HG03103 (cell line): ENCODE data around the gene GAD1.

ENCODE experiments used
- ATAC-seq: cut with Tn5 transposase; IDR thresholded peaks from one replicate; pipeline ENCODE4 v1.9.1; 2021; ENCODE audit warnings: low read depth; ENCODE audit not compliant: unreplicated experiment

The GAD1 gene

GRCh38 chr2:170817093-170818035 lies 677 bp downstream of the GAD1 start:
- ATAC-seq: no peak

GRCh38 chr2:170818036-170818751 lies 1.5 kb downstream of the GAD1 start:
- no peak for ATAC-seq

GRCh38 chr2:170818752-170819470 lies 2.2 kb downstream of the GAD1 start:
- ATAC-seq: no peak

- ATAC-seq: no peak
Measured at GRCh38 chr2:170819680-170820664, 3.3 kb downstream of the GAD1 start.

- no peak for ATAC-seq
Measured at GRCh38 chr2:170820757-170821530, 4.3 kb downstream of the GAD1 start.

GRCh38 chr2:170821531-170822289 lies 5.0 kb downstream of the GAD1 start:
- no peak for ATAC-seq

- ATAC-seq: no peak
Measured at GRCh38 chr2:170822290-170823087, 5.8 kb downstream of the GAD1 start.

GRCh38 chr2:170823088-170823897 lies 6.6 kb downstream of the GAD1 start:
- ATAC-seq: no peak

- ATAC-seq: no peak
Measured at GRCh38 chr2:170823898-170824215, 7.2 kb downstream of the GAD1 start.

GRCh38 chr2:170824526-170825015 lies 7.9 kb downstream of the GAD1 start:
- no peak for ATAC-seq

- ATAC-seq: no peak
Measured at GRCh38 chr2:170827841-170828532, 11.3 kb downstream of the GAD1 start.

GRCh38 chr2:170828533-170828916 lies 11.8 kb downstream of the GAD1 start:
- ATAC-seq: no peak

GRCh38 chr2:170829036-170829435 lies 12.3 kb downstream of the GAD1 start:
- ATAC-seq: no peak

GRCh38 chr2:170830166-170830565 lies 13.5 kb downstream of the GAD1 start:
- ATAC-seq: no peak

- ATAC-seq: no peak
Measured at GRCh38 chr2:170831115-170831514, 14.4 kb downstream of the GAD1 start.

- no peak for ATAC-seq
Measured at GRCh38 chr2:170836027-170836426, 19.3 kb downstream of the GAD1 start.
